Endothelial cell of umbilical vein (primary cell): ENCODE measurements around the gene LUC7L2.

ENCODE experiments used
- CTCF ChIP-seq, 2 donors: IDR thresholded peaks; 1 replicate in 1 of 2; 2 replicates in 1 of 2; pipeline ENCODE4 v1.5.1; 2011; ENCODE audit warnings: low read length in 2 of 2, mild to moderate bottlenecking in 2 of 2, moderate library complexity in 2 of 2, control low read depth in 1 of 2, inconsistent platforms in 1 of 2, low read depth in 1 of 2; ENCODE audit not compliant: insufficient read depth in 1 of 2; ENCODE audit errors: extremely low read depth in 1 of 2
- EZH2 ChIP-seq: IDR thresholded peaks from 2 replicates; pipeline ENCODE4 v1.6.1; 2012; ENCODE audit warnings: borderline replicate concordance, low read depth, mild to moderate bottlenecking, moderate library complexity, low read length, inconsistent platforms; ENCODE audit not compliant: severe bottlenecking
- JUN ChIP-seq: IDR thresholded peaks from 2 replicates; pipeline ENCODE4 v1.6.1; 2011; ENCODE audit warnings: borderline replicate concordance, low read depth; ENCODE audit not compliant: insufficient read length, insufficient read depth
- MYC ChIP-seq: IDR thresholded peaks from one replicate; pipeline ENCODE4 v1.6.1; 2011; ENCODE audit warnings: mild to moderate bottlenecking, low read depth, low read length
- POLR2A ChIP-seq: IDR thresholded peaks from 2 replicates; pipeline ENCODE4 v1.6.1; 2012; ENCODE audit warnings: low read depth, mild to moderate bottlenecking, control low read depth, low read length

- TF ChIP-seq CTCF (IDR thresholded peaks at IDR 0.05; ENCODE audit: extremely low read depth in 1 of 2, insufficient read depth in 1 of 2, low read depth in 1 of 2, low read length in 2 of 2), result no peak
- no peak for TF ChIP-seq MYC
- no peak for TF ChIP-seq POLR2A
- no peak for TF ChIP-seq EZH2
- TF ChIP-seq JUN, result no peak
Observed at GRCh38 chr7:139396323-139396951, 36.7 kb downstream of the LUC7L2 start.
